ENCODE measurements around the gene NSUN6. TPM values are rescaled to one million over a fixed set of nuclear protein-coding genes. Genes with fewer than 3 reads are reported as not detected.

The NSUN6 gene
- total RNA-seq, 4 donors from 2014 or later = 18.6 to 104 (median 22.5) TPM

DNA sequence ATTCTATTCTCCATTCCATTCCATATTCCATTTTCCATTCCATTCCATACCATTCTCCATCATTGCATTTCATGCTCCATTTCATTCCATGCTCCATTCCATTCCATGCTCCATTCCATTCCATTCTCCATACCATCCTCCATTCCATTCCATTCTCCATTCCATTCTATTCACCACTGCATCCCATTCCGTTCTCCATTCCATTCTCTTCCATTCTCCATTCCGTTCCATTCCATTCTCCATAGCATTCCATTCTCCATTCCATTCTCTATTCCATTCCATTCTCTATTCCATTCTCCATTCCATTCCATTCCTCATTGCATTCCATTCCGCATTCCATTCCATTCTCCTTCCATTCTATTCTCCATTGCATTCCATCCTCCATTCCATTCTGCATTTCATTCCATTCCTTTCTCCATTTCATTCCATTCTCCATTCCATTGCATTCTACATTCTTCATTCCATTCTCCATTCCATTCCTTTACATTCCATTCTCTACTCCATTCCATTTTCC is 84.0 kb downstream of the NSUN6 start:
- Histone ChIP-seq H3K9me3 (no peaks in the 10 kb centered on the region), H3K4me3 (replicated peaks in 1 of 3) (no peak overlapping the region), H3K27ac (no peak overlapping the region), H3K27me3 (no peaks in the 10 kb centered on the region), H3K4me1 (no peaks in the 10 kb centered on the region), H3K36me3 (no peaks in the 10 kb centered on the region)
- intact Hi-C loops (cut with DNase I) = no loop called here
- 96 to 99% methylated on average over 3 of the region's 3 CpGs for WGBS, 2 donors
- no peak for DNase-seq
- TF ChIP-seq POLR2A (IDR thresholded peaks at IDR 0.05) (no peak), CTCF (IDR thresholded peaks at IDR 0.05) (no peak)

- H3K9me3 ChIP-seq = no peaks in the 10 kb centered on the region
- no peaks in the 10 kb centered on the region for H3K36me3 ChIP-seq
- H3K4me3 ChIP-seq (replicated peaks in 1 of 3) = no peak overlapping the region
- WGBS, 2 donors = 84 to 94% methylated on average over 4 of the region's 4 CpGs
- DNase-seq = no peak
- H3K4me1 ChIP-seq = no peaks in the 10 kb centered on the region
- no peak for TF ChIP-seq CTCF (IDR thresholded peaks at IDR 0.05)
- TF ChIP-seq POLR2A (IDR thresholded peaks at IDR 0.05) = no peak
- H3K27ac ChIP-seq = no peak overlapping the region
- intact Hi-C loops (cut with DNase I) = no loop called here
- no peaks in the 10 kb centered on the region for H3K27me3 ChIP-seq
Measured at GRCh38 chr10:18566177-18566576, 85.2 kb downstream of the NSUN6 start.

- no peak overlapping the region for H3K4me3 ChIP-seq (replicated peaks in 1 of 3)
- no peaks in the 10 kb centered on the region for H3K27me3 ChIP-seq
- no peaks in the 10 kb centered on the region for H3K4me1 ChIP-seq
- TF ChIP-seq CTCF (IDR thresholded peaks at IDR 0.05) (no peak), POLR2A (IDR thresholded peaks at IDR 0.05) (no peak)
- H3K9me3 ChIP-seq = no peaks in the 10 kb centered on the region
- no peaks in the 10 kb centered on the region for H3K36me3 ChIP-seq
- WGBS, 2 donors = 96 to 97% methylated on average over 5 of the region's 5 CpGs
- no peak for DNase-seq
- intact Hi-C loops (cut with DNase I) = no loop called here
- no peak overlapping the region for H3K27ac ChIP-seq
Measured at GRCh38 chr10:18565006-18565405, 86.4 kb downstream of the NSUN6 start.

GRCh38 chr10:18563003-18563726 is 88.2 kb downstream of the NSUN6 start:
- H3K36me3 ChIP-seq = no peaks in the 10 kb centered on the region
- no peak for TF ChIP-seq CTCF (IDR thresholded peaks at IDR 0.05)
- H3K27me3 ChIP-seq = no peaks in the 10 kb centered on the region
- H3K9me3 ChIP-seq = no peaks in the 10 kb centered on the region
- no peak for DNase-seq
- H3K4me3 ChIP-seq (replicated peaks in 1 of 3) = no peak overlapping the region
- 95 to 96% methylated on average over 6 of the region's 6 CpGs for WGBS, 2 donors
- H3K27ac ChIP-seq = no peak overlapping the region
- intact Hi-C loops (cut with DNase I) = no loop called here
- H3K4me1 ChIP-seq = no peaks in the 10 kb centered on the region

- DNase-seq = no peak
- H3K36me3 ChIP-seq = no peaks in the 10 kb centered on the region
- no peak overlapping the region for H3K27ac ChIP-seq
- H3K27me3 ChIP-seq = no peaks in the 10 kb centered on the region
- 94 to 96% methylated on average over 8 of the region's 8 CpGs for WGBS, 2 donors
- no peaks in the 10 kb centered on the region for H3K4me1 ChIP-seq
- intact Hi-C loops (cut with DNase I) = no loop called here
- H3K9me3 ChIP-seq = no peaks in the 10 kb centered on the region
- TF ChIP-seq POLR2A (IDR thresholded peaks at IDR 0.05) (no peak), CTCF (IDR thresholded peaks at IDR 0.05) (no peak)
- no peak overlapping the region for H3K4me3 ChIP-seq (replicated peaks in 1 of 3)
Measured at GRCh38 chr10:18561861-18562551, 89.4 kb downstream of the NSUN6 start.

All from thyroid gland (tissue), 4 donors.